ENCODE results near the gene SH3RF1. TPM values are rescaled to one million over a fixed set of nuclear protein-coding genes. Genes with fewer than 3 reads are reported as not detected.

SH3RF1 gene
- total and polyA plus RNA-seq, 2 of the 8 experiments (the other 6 are each of a cell fraction or from before 2014, with no cell fraction given), result 6.9 to 15.1 TPM

GRCh38 chr4:169236078-169236477 lies 34.7 kb downstream of the SH3RF1 start (continued):
- TF ChIP-seq CHD7 (IDR thresholded peaks at IDR 0.05; ENCODE audit: insufficient replicate concordance, low read length), result no peak
- no peak for TF ChIP-seq BCL11A (IDR thresholded peaks at IDR 0.05; ENCODE audit: low read depth in 2 of 2, low read length in 2 of 2)
- no peak for TF ChIP-seq CREB1 (IDR thresholded peaks at IDR 0.05)
- no peak for TF ChIP-seq CBX8 (IDR thresholded peaks at IDR 0.05; ENCODE audit: borderline replicate concordance, low read depth, low read length)
- no peak for TF ChIP-seq JUN (IDR thresholded peaks at IDR 0.05; ENCODE audit: low read depth, low read length)
- TF ChIP-seq NRF1 (IDR thresholded peaks at IDR 0.05; ENCODE audit: low read depth, low read length), result no peak
- TF ChIP-seq KDM5A (IDR thresholded peaks at IDR 0.05; ENCODE audit: low read length), result no peak
- no peak for TF ChIP-seq SP1 (IDR thresholded peaks at IDR 0.05; ENCODE audit: low read depth, low read length)
- TF ChIP-seq CHD1 (IDR thresholded peaks at IDR 0.05; ENCODE audit: low read depth, low read length), result no peak
- TF ChIP-seq SP2 (IDR thresholded peaks at IDR 0.05; ENCODE audit: low read length), result no peak
- TF ChIP-seq EGR1 (IDR thresholded peaks at IDR 0.05; ENCODE audit: borderline replicate concordance, low read depth, low read length), result no peak
